ENCODE results near the gene EFNA2.

- TF ChIP-seq RAD21 (conservative IDR thresholded peaks at IDR 0.05) = no peak
- TF ChIP-seq CTCF (IDR thresholded peaks at IDR 0.05; ENCODE audit: poor library complexity, severe bottlenecking) = no peak
- TF ChIP-seq EZH2 (IDR thresholded peaks at IDR 0.05; ENCODE audit: borderline replicate concordance, insufficient read depth, low read length, poor library complexity, severe bottlenecking) = no peak
- no peak for TF ChIP-seq TAF1 (IDR thresholded peaks at IDR 0.05; ENCODE audit: low read depth)
- TF ChIP-seq POLR2AphosphoS5 (IDR thresholded peaks at IDR 0.05) = no peak
- TF ChIP-seq MXI1 (conservative IDR thresholded peaks at IDR 0.05; ENCODE audit: poor library complexity, severe bottlenecking) = no peak
- TF ChIP-seq SMC3 (conservative IDR thresholded peaks at IDR 0.05; ENCODE audit: poor library complexity) = no peak
Observed at GRCh38 chr19:1288833-1289685, 3.4 kb downstream of the EFNA2 start.
